HEK293 (cell line): ENCODE measurements around the gene STEAP1B.

ENCODE experiments used
- CTCF ChIA-PET: fragments of 350-600 bp; formaldehyde crosslinking; extraction: SDS; loops from one replicate; lab custom pipeline; 2021; ENCODE audit warnings: antibody characterized with exemption; lab: Yijun Ruan, JAX
- POLR2A ChIA-PET: fragments of 300-600 bp; formaldehyde crosslinking; extraction: SDS; loops from one replicate; lab custom pipeline; 2020; ENCODE audit warnings: antibody characterized with exemption, inconsistent platforms; lab: Yijun Ruan, JAX
- H3K27ac ChIP-seq: fragments of 200-500 bp; sonication (Bioruptor generic); 2 replicates; pipeline ENCODE4 v1.5.1; 2014; ENCODE audit warnings: low read depth, low read length, control low read depth, inconsistent platforms; ENCODE audit errors: extremely low read depth
- H3K36me3 ChIP-seq, 2 experiments: fragments of 200-500 bp in 1 of 2; sonication (Bioruptor generic) in 1 of 2; 1 replicate in 1 of 2; 2 replicates in 1 of 2; pipeline ENCODE4 v1.5.1; 2014 to 2017; ENCODE audit warnings: inconsistent platforms in 2 of 2, low read length in 2 of 2; ENCODE audit not compliant: control insufficient read depth in 2 of 2, insufficient read depth in 1 of 2
- H3K4me1 ChIP-seq: fragments of 200-500 bp; sonication (Bioruptor generic); 2 replicates; pipeline ENCODE4 v1.5.1; 2014; ENCODE audit warnings: mild to moderate bottlenecking, low read length, inconsistent platforms; ENCODE audit not compliant: control insufficient read depth, insufficient read depth
- H3K4me3 ChIP-seq: 2 replicates; pipeline ENCODE4 v1.5.1; 2011; ENCODE audit warnings: low read depth, mild to moderate bottlenecking, control low read depth, low read length, moderate library complexity
- H3K9me3 ChIP-seq: fragments of 200-500 bp; sonication (Bioruptor generic); 2 replicates; pipeline ENCODE4 v1.5.1; 2014; ENCODE audit warnings: low read depth, low read length, inconsistent platforms; ENCODE audit not compliant: control insufficient read depth, insufficient read depth
- BCL11A ChIP-seq: fragments of 450-650 bp; formaldehyde crosslinking; IDR thresholded peaks from 2 replicates; pipeline ENCODE4 v1.5.1; 2016; ENCODE audit warnings: low read depth, missing biosample characterization, missing genetic modification characterization
- FEZF1 ChIP-seq: fragments of 450-650 bp; formaldehyde crosslinking; IDR thresholded peaks from 2 replicates; pipeline ENCODE4 v1.5.1; 2016; ENCODE audit warnings: missing biosample characterization, missing genetic modification characterization
- GLI2 ChIP-seq: fragments of 450-650 bp; formaldehyde crosslinking; IDR thresholded peaks from 2 replicates; pipeline ENCODE4; 2017; ENCODE audit warnings: missing biosample characterization, missing genetic modification characterization, low read depth, borderline replicate concordance
- GLIS1 ChIP-seq: fragments of 450-650 bp; formaldehyde crosslinking; IDR thresholded peaks from 2 replicates; pipeline ENCODE4 v1.5.1; 2016; ENCODE audit warnings: missing biosample characterization, missing genetic modification characterization
- GLIS2 ChIP-seq: fragments of 450-650 bp; formaldehyde crosslinking; IDR thresholded peaks from 2 replicates; pipeline ENCODE4 v1.5.1; 2016; ENCODE audit warnings: missing biosample characterization, missing genetic modification characterization
- KLF8 ChIP-seq: fragments of 450-650 bp; formaldehyde crosslinking; IDR thresholded peaks from 2 replicates; pipeline ENCODE4 v1.5.1; 2016; ENCODE audit warnings: missing biosample characterization, missing genetic modification characterization
- OVOL3 ChIP-seq: fragments of 450-650 bp; formaldehyde crosslinking; IDR thresholded peaks from 2 replicates; pipeline ENCODE4 v1.5.1; 2016; ENCODE audit warnings: missing biosample characterization, missing genetic modification characterization
- PRDM1 ChIP-seq: fragments of 450-650 bp; formaldehyde crosslinking; IDR thresholded peaks from 2 replicates; pipeline ENCODE4; 2016; ENCODE audit warnings: missing biosample characterization, missing genetic modification characterization
- PRDM6 ChIP-seq: fragments of 450-650 bp; formaldehyde crosslinking; IDR thresholded peaks from 2 replicates; pipeline ENCODE4 v1.5.1; 2017; ENCODE audit warnings: missing biosample characterization, missing genetic modification characterization
- TCF7L2 ChIP-seq: IDR thresholded peaks from 2 replicates; pipeline ENCODE4 v1.6.1; 2011; ENCODE audit warnings: low read depth, mild to moderate bottlenecking, inconsistent platforms, low read length, moderate library complexity, borderline replicate concordance
- TRIM28 ChIP-seq: IDR thresholded peaks from 2 replicates; pipeline ENCODE4 v1.6.1; 2011; ENCODE audit warnings: low read length, control low read depth, borderline replicate concordance
- ZNF18 ChIP-seq: fragments of 450-650 bp; formaldehyde crosslinking; IDR thresholded peaks from 2 replicates; pipeline ENCODE4 v1.5.1; 2016; ENCODE audit warnings: missing biosample characterization, missing genetic modification characterization
- ZNF211 ChIP-seq: fragments of 450-650 bp; formaldehyde crosslinking; IDR thresholded peaks from 2 replicates; pipeline ENCODE4 v1.5.1; 2016; ENCODE audit warnings: low read depth, missing biosample characterization, missing genetic modification characterization
- ZNF341 ChIP-seq: fragments of 450-650 bp; formaldehyde crosslinking; IDR thresholded peaks from 2 replicates; pipeline ENCODE4; 2016; ENCODE audit warnings: low read depth, missing biosample characterization, missing genetic modification characterization
- ZNF366 ChIP-seq: fragments of 450-650 bp; formaldehyde crosslinking; conservative IDR thresholded peaks from 2 replicates; pipeline ENCODE4 v1.5.1; 2016; ENCODE audit warnings: missing biosample characterization, missing genetic modification characterization
- ZNF548 ChIP-seq: fragments of 450-650 bp; formaldehyde crosslinking; IDR thresholded peaks from 2 replicates; pipeline ENCODE4 v1.5.1; 2016; ENCODE audit warnings: missing biosample characterization, missing genetic modification characterization
- ZNF645 ChIP-seq: fragments of 450-650 bp; formaldehyde crosslinking; IDR thresholded peaks from 2 replicates; pipeline ENCODE4; 2016; ENCODE audit warnings: missing biosample characterization, missing genetic modification characterization
- ZNF660 ChIP-seq: fragments of 450-650 bp; IDR thresholded peaks from 2 replicates; pipeline ENCODE4 v1.5.1; 2018; ENCODE audit warnings: missing biosample characterization, mild to moderate bottlenecking, missing genetic modification characterization
- ZNF664 ChIP-seq: fragments of 450-650 bp; formaldehyde crosslinking; IDR thresholded peaks from 2 replicates; pipeline ENCODE4 v1.5.1; 2016; ENCODE audit warnings: missing biosample characterization, missing genetic modification characterization
- ZNF791 ChIP-seq: fragments of 450-650 bp; formaldehyde crosslinking; IDR thresholded peaks from 2 replicates; pipeline ENCODE4 v1.5.1; 2016; ENCODE audit warnings: missing biosample characterization, missing genetic modification characterization
- ZNF843 ChIP-seq: fragments of 450-650 bp; formaldehyde crosslinking; IDR thresholded peaks from 2 replicates; pipeline ENCODE4 v1.5.1; 2016; ENCODE audit warnings: missing biosample characterization, missing genetic modification characterization
- ZSCAN16 ChIP-seq: fragments of 450-650 bp; formaldehyde crosslinking; IDR thresholded peaks from 2 replicates; pipeline ENCODE4 v1.5.1; 2016; ENCODE audit warnings: missing biosample characterization, missing genetic modification characterization
- ZXDB ChIP-seq: fragments of 450-650 bp; formaldehyde crosslinking; IDR thresholded peaks from 2 replicates; pipeline ENCODE4 v1.5.1; 2016; ENCODE audit warnings: missing biosample characterization, missing genetic modification characterization
- TF ChIP-seq, protein P1 (sequence below): fragments of 450-650 bp; formaldehyde crosslinking; IDR thresholded peaks from 2 replicates; pipeline ENCODE4 v1.5.1; 2017; ENCODE audit warnings: missing biosample characterization, missing genetic modification characterization
- TF ChIP-seq, protein P2 (sequence below): fragments of 450-650 bp; formaldehyde crosslinking; IDR thresholded peaks from 2 replicates; pipeline ENCODE4 v1.5.1; 2017; ENCODE audit warnings: missing biosample characterization, missing genetic modification characterization
- TF ChIP-seq, protein P3 (sequence below): fragments of 450-650 bp; IDR thresholded peaks from 2 replicates; pipeline ENCODE4 v1.5.1; 2018; ENCODE audit warnings: missing biosample characterization, mild to moderate bottlenecking, missing genetic modification characterization

Gene STEAP1B

GRCh38 chr7:22546769-22547168 lies 46.8 kb upstream of the STEAP1B start:
- H3K36me3 ChIP-seq = no peaks in the 10 kb centered on the region
- CTCF ChIA-PET = interaction anchor here (0.5 to 0.7 kb wide), 3 partner anchors 14 to 1020 kb away, joined by 3 to 4 read pairs (median 3); no protein-coding TSS in a partner anchor
- TF ChIP-seq PRDM1 (tag by site-specific recombination) (no peak), ZSCAN16 (tag by site-specific recombination) (no peak), GLIS2 (no peak), OVOL3 (no peak), ZNF645 (no peak), TRIM28 (no peak), ZNF211 (tag by site-specific recombination) (no peak)
- TF ChIP-seq, protein P1, sequence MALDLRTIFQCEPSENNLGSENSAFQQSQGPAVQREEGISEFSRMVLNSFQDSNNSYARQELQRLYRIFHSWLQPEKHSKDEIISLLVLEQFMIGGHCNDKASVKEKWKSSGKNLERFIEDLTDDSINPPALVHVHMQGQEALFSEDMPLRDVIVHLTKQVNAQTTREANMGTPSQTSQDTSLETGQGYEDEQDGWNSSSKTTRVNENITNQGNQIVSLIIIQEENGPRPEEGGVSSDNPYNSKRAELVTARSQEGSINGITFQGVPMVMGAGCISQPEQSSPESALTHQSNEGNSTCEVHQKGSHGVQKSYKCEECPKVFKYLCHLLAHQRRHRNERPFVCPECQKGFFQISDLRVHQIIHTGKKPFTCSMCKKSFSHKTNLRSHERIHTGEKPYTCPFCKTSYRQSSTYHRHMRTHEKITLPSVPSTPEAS (tag by site-specific recombination) = no peak
- no peak overlapping the region for H3K27ac ChIP-seq
- H3K9me3 ChIP-seq = no peaks in the 10 kb centered on the region
- peaks cover 19% of the 10 kb centered on the region for H3K4me1 ChIP-seq
- no peak overlapping the region for H3K4me3 ChIP-seq
- POLR2A ChIA-PET = no interaction called here

DNA sequence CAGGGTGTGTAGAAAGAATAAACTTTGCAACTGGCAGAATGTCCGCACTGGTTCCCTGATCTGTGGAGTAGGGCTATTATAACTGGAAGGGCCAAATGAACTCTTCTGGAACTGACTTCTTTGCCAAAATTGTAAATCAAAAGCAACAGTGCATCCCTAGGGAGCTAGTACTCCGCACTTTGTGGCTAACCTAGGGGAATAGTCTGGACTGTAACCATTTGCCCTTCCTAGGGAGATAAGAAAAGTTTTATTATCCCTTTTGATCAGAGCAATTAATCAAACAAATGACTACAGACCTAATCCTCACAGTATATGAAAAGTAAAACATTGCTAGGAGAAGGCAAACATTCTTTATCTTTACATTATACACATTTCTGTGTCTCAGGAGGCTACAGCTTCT lies 45.5 kb upstream of the STEAP1B start:
- Histone ChIP-seq H3K4me1 (peaks cover 19% of the 10 kb centered on the region), H3K4me3 (no peak overlapping the region), H3K27ac (peak overlapping the region; percentile 64), H3K36me3 (no peaks in the 10 kb centered on the region), H3K9me3 (no peaks in the 10 kb centered on the region)
- ChIA-PET CTCF (interaction anchor here (1.2 kb wide), 1 partner anchor 14 kb away, joined by 3 read pairs; no protein-coding TSS in a partner anchor), POLR2A (no interaction called here)
- peak; percentile 61 for TF ChIP-seq ZNF341 (tag by site-specific recombination)
- peak; percentile 83 for TF ChIP-seq TRIM28
- TF ChIP-seq ZNF660 = no peak
- TF ChIP-seq ZNF18 (tag by site-specific recombination) = peak; percentile 33; the same call in 1 of the 2 replicates
- TF ChIP-seq ZNF843 (tag by site-specific recombination) = peak; percentile 92
- no peak for TF ChIP-seq BCL11A
- 0 out of 2 replicates have a peak, but pooled peaks have one; percentile 29 for TF ChIP-seq OVOL3
- peak; percentile 97 for TF ChIP-seq TCF7L2
- 0 out of 2 replicates have a peak, but pooled peaks have one; percentile 28 for TF ChIP-seq GLIS1 (tag by site-specific recombination)
- 0 out of 2 replicates have a peak, but pooled peaks have one; percentile 26 for TF ChIP-seq KLF8 (tag by site-specific recombination)
- TF ChIP-seq PRDM6 (tag by site-specific recombination) = peak; percentile 88
- TF ChIP-seq ZNF548 (tag by site-specific recombination) = no peak
- TF ChIP-seq, protein P2, sequence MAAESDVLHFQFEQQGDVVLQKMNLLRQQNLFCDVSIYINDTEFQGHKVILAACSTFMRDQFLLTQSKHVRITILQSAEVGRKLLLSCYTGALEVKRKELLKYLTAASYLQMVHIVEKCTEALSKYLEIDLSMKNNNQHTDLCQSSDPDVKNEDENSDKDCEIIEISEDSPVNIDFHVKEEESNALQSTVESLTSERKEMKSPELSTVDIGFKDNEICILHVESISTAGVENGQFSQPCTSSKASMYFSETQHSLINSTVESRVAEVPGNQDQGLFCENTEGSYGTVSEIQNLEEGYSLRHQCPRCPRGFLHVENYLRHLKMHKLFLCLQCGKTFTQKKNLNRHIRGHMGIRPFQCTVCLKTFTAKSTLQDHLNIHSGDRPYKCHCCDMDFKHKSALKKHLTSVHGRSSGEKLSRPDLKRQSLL (tag by site-specific recombination) = no peak
- peak; percentile 30; the same call in 1 of the 2 replicates for TF ChIP-seq ZNF664 (tag by site-specific recombination)
- no peak for TF ChIP-seq ZNF791 (tag by site-specific recombination)
- 0 out of 2 replicates have a peak, but pooled peaks have one; percentile 17 for TF ChIP-seq ZNF366 (tag by site-specific recombination)
- TF ChIP-seq GLI2 (tag by site-specific recombination) = peak; percentile 84
- peak; percentile 86 for TF ChIP-seq ZXDB (tag by site-specific recombination)
- peak; percentile 91 for TF ChIP-seq FEZF1
- TF ChIP-seq, protein P3, sequence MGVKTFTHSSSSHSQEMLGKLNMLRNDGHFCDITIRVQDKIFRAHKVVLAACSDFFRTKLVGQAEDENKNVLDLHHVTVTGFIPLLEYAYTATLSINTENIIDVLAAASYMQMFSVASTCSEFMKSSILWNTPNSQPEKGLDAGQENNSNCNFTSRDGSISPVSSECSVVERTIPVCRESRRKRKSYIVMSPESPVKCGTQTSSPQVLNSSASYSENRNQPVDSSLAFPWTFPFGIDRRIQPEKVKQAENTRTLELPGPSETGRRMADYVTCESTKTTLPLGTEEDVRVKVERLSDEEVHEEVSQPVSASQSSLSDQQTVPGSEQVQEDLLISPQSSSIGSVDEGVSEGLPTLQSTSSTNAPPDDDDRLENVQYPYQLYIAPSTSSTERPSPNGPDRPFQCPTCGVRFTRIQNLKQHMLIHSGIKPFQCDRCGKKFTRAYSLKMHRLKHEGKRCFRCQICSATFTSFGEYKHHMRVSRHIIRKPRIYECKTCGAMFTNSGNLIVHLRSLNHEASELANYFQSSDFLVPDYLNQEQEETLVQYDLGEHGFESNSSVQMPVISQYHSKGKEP = 0 out of 2 replicates have a peak, but pooled peaks have one; percentile 24
- no peak for TF ChIP-seq ZNF645
